GM12878 (cell line): ENCODE results near the gene OR4D2. TPM values are rescaled to one million over a fixed set of nuclear protein-coding genes. Genes with fewer than 3 reads are reported as not detected.

Source experiments
- ATAC-seq: fragments of 200-7000 bp; cut with Tn5 transposase; 3 replicates; pipeline ENCODE4 v1.9.1; 2020; ENCODE audit warnings: mild to moderate bottlenecking, moderate library complexity
- BruUV-seq: library from RNA; stranded (reverse); fragments of 400-500 nt; replicated peaks from 2 replicates; lab custom pipeline; 2021; lab: Mats Ljungman, UMichigan
- CTCF ChIA-PET: fragments of 300-600 bp; sonication (Branson Sonifier 250); formaldehyde crosslinking; extraction: SDS; loops from one replicate; lab custom pipeline; 2021; ENCODE audit warnings: inconsistent platforms; lab: Yijun Ruan, JAX
- POLR2A ChIA-PET: fragments of 350-600 bp; formaldehyde crosslinking; extraction: SDS; loops from one replicate; lab custom pipeline; 2021; ENCODE audit warnings: inconsistent platforms; lab: Charles Lee
- RAD21 ChIA-PET: fragments of 300-600 bp; sonication (Branson Sonifier 250); formaldehyde crosslinking; loops from one replicate; lab custom pipeline; 2023; ENCODE audit warnings: antibody characterized with exemption; ENCODE audit not compliant: unreplicated experiment; lab: Charles Lee
- SMC1A ChIA-PET: fragments of 300-600 bp; sonication (Branson Sonifier 250); formaldehyde crosslinking; loops from one replicate; lab custom pipeline; 2023; ENCODE audit not compliant: unreplicated experiment, uncharacterized antibody; lab: Charles Lee
- DNase-seq: peaks from one replicate; pipeline ENCODE4 v3.0.0-alpha.2; 2011; ENCODE audit warnings: low read depth, low spot score
- FAIRE-seq: peaks from 3 replicates; lab custom pipeline; 2011; peaks lifted over from hg19 to GRCh38; lab: Jason Lieb, UNC
- H2AFZ ChIP-seq: 2 replicates; pipeline ENCODE4 v1.6.0; 2011; ENCODE audit warnings: low read depth, low read length, control low read depth; ENCODE audit not compliant: control insufficient read depth
- H3K27ac ChIP-seq: 2 replicates; pipeline ENCODE4 v1.5.1; 2011; ENCODE audit warnings: control low read depth; ENCODE audit not compliant: control insufficient read depth, insufficient read depth
- H3K27me3 ChIP-seq, 2 experiments: replicated peaks in 1 of 2; 2 replicates each; pipeline versions ENCODE4 v1.6.0 to v1.6.1; 2011; ENCODE audit warnings: low read length in 1 of 2; ENCODE audit not compliant: control insufficient read depth in 2 of 2, insufficient read depth in 2 of 2
- H3K36me3 ChIP-seq, 2 experiments: 2 replicates each; pipeline ENCODE4 v1.5.1; 2011; ENCODE audit warnings: low read length in 1 of 2; ENCODE audit not compliant: control insufficient read depth in 2 of 2, insufficient read depth in 2 of 2
- H3K4me1 ChIP-seq: 2 replicates; pipeline ENCODE4 v1.6.1; 2011; ENCODE audit warnings: mild to moderate bottlenecking, low read length, moderate library complexity, mixed read lengths; ENCODE audit not compliant: control insufficient read depth, insufficient read depth
- H3K4me2 ChIP-seq: 2 replicates; pipeline ENCODE4 v1.6.0; 2011; ENCODE audit warnings: control low read depth; ENCODE audit not compliant: control insufficient read depth, insufficient read depth
- H3K4me3 ChIP-seq: fragments of 200-600 bp; sonication (generic); 2 replicates; pipeline ENCODE4 v1.5.1; 2016
- H3K79me2 ChIP-seq: 2 replicates; pipeline ENCODE4 v1.6.0; 2011; ENCODE audit warnings: low read length; ENCODE audit not compliant: control insufficient read depth, insufficient read depth
- H3K9ac ChIP-seq: 2 replicates; pipeline ENCODE4 v1.8.0; 2011; ENCODE audit warnings: low read length, control low read depth, mixed read lengths; ENCODE audit not compliant: control insufficient read depth, insufficient read depth
- H3K9me3 ChIP-seq: replicated peaks from 3 replicates; pipeline ENCODE4 v1.5.1; 2011; ENCODE audit warnings: mild to moderate bottlenecking, low read length; ENCODE audit not compliant: control insufficient read depth, insufficient read depth
- H4K20me1 ChIP-seq: 2 replicates; pipeline ENCODE4 v1.6.0; 2011; ENCODE audit not compliant: control insufficient read depth, insufficient read depth
- CHD2 ChIP-seq: IDR thresholded peaks from 2 replicates; pipeline ENCODE4 v1.6.1; 2011; ENCODE audit warnings: low read depth, low read length, improper control_type of control experiment, borderline replicate concordance
- KAT2A ChIP-seq: conservative IDR thresholded peaks from 2 replicates; pipeline ENCODE4 v1.6.1; 2011; ENCODE audit warnings: low read depth, low read length; ENCODE audit not compliant: control insufficient read depth
- LARP7 ChIP-seq: fragments of 450-650 bp; IDR thresholded peaks from 2 replicates; pipeline ENCODE4 v1.6.1; 2017; ENCODE audit warnings: mild to moderate bottlenecking
- NR2F1 ChIP-seq: fragments of 450-650 bp; conservative IDR thresholded peaks from 2 replicates; pipeline ENCODE4 v1.6.1; 2017; ENCODE audit warnings: mild to moderate bottlenecking
- PML ChIP-seq: IDR thresholded peaks from 2 replicates; pipeline ENCODE4 v1.6.1; 2012; ENCODE audit warnings: low read length, inconsistent platforms
- RFX5 ChIP-seq: IDR thresholded peaks from 2 replicates; pipeline ENCODE4 v1.6.1; 2011; ENCODE audit warnings: low read depth, low read length, improper control_type of control experiment
- ZNF217 ChIP-seq: fragments of 450-650 bp; IDR thresholded peaks from 2 replicates; pipeline ENCODE4 v1.6.1; 2017; ENCODE audit warnings: antibody characterized with exemption, mild to moderate bottlenecking
- ZNF24 ChIP-seq: fragments of 450-650 bp; IDR thresholded peaks from 2 replicates; pipeline ENCODE4 v1.6.1; 2017; ENCODE audit warnings: antibody characterized with exemption, mild to moderate bottlenecking
- WGBS: methylation state at CpG from one replicate; pipeline ENCODE4 v1.1.6; 2016; ENCODE audit warnings: low lambda C conversion rate; ENCODE audit not compliant: insufficient replicate concordance, insufficient coverage; ENCODE audit errors: missing lambda C conversion rate; 5-methylcytosine and 5-hydroxymethylcytosine counted together
- in situ Hi-C: fragments of 300-500 bp; cut with MboI; formaldehyde crosslinking; loops from 9 replicates; pipeline ENCODE4 v1.14.3; 2018; ENCODE audit warnings: mixed read lengths
- intact Hi-C: fragments of 100-400 bp; cut with micrococcal nuclease; formaldehyde crosslinking; loops from one replicate; pipeline ENCODE4 v1.14.2; 2022; ENCODE audit not compliant: unreplicated experiment
- polyA plus RNA-seq, 11 experiments: library from polyadenylated mRNA; depleted of rRNA in 4 of 11; unstranded in 6 of 11; stranded (reverse) in 5 of 11; fragments of >200 nt; fragmentation: Nextera tagmentation in 4 of 11; fragmentation: Illumina TruSeq in 1 of 11; extraction: Ambion mirVana in 4 of 11; extraction: Trizol in 1 of 11; gene quantifications; 1 replicate in 1 of 11; 2 replicates in 10 of 11; pipeline versions ENCODE4 v1.2.1 to v1.2.3, GENCODE V29; 2011 to 2016; ENCODE audit warnings: inconsistent platforms in 2 of 11, missing spikeins in 2 of 11, low read depth in 1 of 11
- total RNA-seq, 4 experiments: library from RNA; depleted of rRNA in 3 of 4; stranded (reverse); fragments of >200 nt in 3 of 4; fragmentation: Illumina TruSeq in 1 of 4; extraction: Trizol in 1 of 4; gene quantifications; 2 replicates each; pipeline versions ENCODE4 v1.2.1 to v1.2.3, GENCODE V29; 2013 to 2021
- TF ChIP-seq, protein P1 (sequence below): IDR thresholded peaks from 2 replicates; pipeline ENCODE4 v1.6.1; 2012; ENCODE audit warnings: low read depth, low read length, improper control_type of control experiment
- TF ChIP-seq, protein P2 (sequence below): fragments of 450-650 bp; conservative IDR thresholded peaks from 2 replicates; pipeline ENCODE4 v1.6.1; 2017; ENCODE audit warnings: mild to moderate bottlenecking, moderate library complexity
- TF ChIP-seq, protein P3 (sequence below), 3 experiments: IDR thresholded peaks in 2 of 3; conservative IDR thresholded peaks in 1 of 3; 2 replicates each; pipeline ENCODE4 v1.5.1; 2011; ENCODE audit warnings: low read depth in 3 of 3, low read length in 3 of 3, mild to moderate bottlenecking in 3 of 3, control low read depth in 2 of 3, moderate library complexity in 2 of 3, inconsistent platforms in 1 of 3, mixed read lengths in 1 of 3; ENCODE audit not compliant: control insufficient read depth in 2 of 3, insufficient read depth in 1 of 3; ENCODE audit errors: extremely low read depth in 1 of 3

OR4D2 gene
- total and polyA plus RNA-seq, 10 of the 15 experiments (the other 5 are each of a cell fraction or from before 2014, with no cell fraction given) = 0.04 TPM; not detected in 9

DNA sequence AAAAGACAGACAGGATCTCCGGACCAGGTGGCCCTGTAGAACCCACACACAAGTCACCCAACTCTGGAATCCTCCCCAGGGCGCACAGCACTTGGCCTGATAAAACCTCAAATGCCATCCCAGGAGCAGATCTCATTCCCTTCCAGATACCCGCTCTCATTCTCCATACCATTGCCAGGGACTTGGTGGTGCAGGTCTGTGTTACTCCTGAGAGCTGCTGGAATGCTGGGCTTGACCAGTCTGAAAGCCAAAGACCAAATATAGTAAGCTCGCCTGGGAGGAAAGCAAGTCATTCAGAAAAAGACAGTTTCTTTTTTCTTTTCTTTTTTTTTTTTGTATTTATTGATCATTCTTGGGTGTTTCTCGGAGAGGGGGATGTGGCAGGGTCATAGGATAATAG is 41.6 kb downstream of the OR4D2 start (continued):
- TF ChIP-seq, protein P1, sequence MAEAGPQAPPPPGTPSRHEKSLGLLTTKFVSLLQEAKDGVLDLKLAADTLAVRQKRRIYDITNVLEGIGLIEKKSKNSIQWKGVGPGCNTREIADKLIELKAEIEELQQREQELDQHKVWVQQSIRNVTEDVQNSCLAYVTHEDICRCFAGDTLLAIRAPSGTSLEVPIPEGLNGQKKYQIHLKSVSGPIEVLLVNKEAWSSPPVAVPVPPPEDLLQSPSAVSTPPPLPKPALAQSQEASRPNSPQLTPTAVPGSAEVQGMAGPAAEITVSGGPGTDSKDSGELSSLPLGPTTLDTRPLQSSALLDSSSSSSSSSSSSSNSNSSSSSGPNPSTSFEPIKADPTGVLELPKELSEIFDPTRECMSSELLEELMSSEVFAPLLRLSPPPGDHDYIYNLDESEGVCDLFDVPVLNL = no peak
- TF ChIP-seq CHD2 = no peak
- no peak for TF ChIP-seq KAT2A
- TF ChIP-seq LARP7 = no peak
- TF ChIP-seq ZNF217 = no peak
- TF ChIP-seq NR2F1 = no peak
- TF ChIP-seq ZNF24 = no peak

DNA sequence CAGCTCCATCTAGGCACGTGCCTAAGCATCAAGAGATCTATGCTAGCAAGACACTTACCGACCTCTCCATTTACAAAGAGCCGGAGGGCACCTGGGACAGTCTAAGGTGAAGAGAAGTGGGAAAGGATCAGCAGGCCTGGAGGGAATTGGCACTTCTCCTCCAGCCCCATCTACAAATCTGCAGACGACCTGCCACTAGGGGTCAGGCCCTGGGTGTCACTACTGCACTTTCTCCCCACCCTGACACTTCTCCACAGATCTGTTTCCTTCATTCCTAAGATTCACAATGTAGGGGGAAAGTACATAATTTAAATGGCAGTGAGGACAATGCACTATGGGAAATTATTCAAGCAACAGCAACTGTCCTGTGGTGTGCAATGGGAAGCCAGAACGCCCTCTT is 44.1 kb downstream of the OR4D2 start:
- ATAC-seq (no peak), FAIRE-seq (no peak), DNase-seq (no peak)
- intact Hi-C loops (no loop called here), in situ Hi-C loops (no loop called here)
- Histone ChIP-seq H3K9ac (no peak overlapping the region), H3K9me3 (no peaks in the 10 kb centered on the region), H3K4me3 (no peak overlapping the region), H3K79me2 (no peaks in the 10 kb centered on the region), H3K4me1 (no peaks in the 10 kb centered on the region), H3K27me3 (no peaks in the 10 kb centered on the region), H3K27ac (no peak overlapping the region), H3K4me2 (no peak overlapping the region), H2AFZ (no peak overlapping the region), H3K36me3 (peaks cover 0 to 9% of the 10 kb centered on the region in 2 experiments; a peak in 3 of 4 replicates), H4K20me1 (no peaks in the 10 kb centered on the region)
- ChIA-PET POLR2A (no interaction called here), CTCF (interaction anchor here (0.7 to 4.4 kb wide), 6 partner anchors 8 to 237 kb away, joined by 3 to 29 read pairs (median 4); partner anchors contain the start of gene MKS1), SMC1A (interaction anchor here (0.7 kb wide), 1 partner anchor 26 kb away, joined by 4 read pairs; no protein-coding TSS in a partner anchor), RAD21 (interaction anchor here (1.0 kb wide), 1 partner anchor 39 kb away, joined by 5 read pairs; no protein-coding TSS in a partner anchor)
- WGBS = 90% methylated on average over 5 of the region's 5 CpGs
- TF ChIP-seq, protein P2, sequence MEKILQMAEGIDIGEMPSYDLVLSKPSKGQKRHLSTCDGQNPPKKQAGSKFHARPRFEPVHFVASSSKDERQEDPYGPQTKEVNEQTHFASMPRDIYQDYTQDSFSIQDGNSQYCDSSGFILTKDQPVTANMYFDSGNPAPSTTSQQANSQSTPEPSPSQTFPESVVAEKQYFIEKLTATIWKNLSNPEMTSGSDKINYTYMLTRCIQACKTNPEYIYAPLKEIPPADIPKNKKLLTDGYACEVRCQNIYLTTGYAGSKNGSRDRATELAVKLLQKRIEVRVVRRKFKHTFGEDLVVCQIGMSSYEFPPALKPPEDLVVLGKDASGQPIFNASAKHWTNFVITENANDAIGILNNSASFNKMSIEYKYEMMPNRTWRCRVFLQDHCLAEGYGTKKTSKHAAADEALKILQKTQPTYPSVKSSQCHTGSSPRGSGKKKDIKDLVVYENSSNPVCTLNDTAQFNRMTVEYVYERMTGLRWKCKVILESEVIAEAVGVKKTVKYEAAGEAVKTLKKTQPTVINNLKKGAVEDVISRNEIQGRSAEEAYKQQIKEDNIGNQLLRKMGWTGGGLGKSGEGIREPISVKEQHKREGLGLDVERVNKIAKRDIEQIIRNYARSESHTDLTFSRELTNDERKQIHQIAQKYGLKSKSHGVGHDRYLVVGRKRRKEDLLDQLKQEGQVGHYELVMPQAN = no peak
- TF ChIP-seq, protein P3, sequence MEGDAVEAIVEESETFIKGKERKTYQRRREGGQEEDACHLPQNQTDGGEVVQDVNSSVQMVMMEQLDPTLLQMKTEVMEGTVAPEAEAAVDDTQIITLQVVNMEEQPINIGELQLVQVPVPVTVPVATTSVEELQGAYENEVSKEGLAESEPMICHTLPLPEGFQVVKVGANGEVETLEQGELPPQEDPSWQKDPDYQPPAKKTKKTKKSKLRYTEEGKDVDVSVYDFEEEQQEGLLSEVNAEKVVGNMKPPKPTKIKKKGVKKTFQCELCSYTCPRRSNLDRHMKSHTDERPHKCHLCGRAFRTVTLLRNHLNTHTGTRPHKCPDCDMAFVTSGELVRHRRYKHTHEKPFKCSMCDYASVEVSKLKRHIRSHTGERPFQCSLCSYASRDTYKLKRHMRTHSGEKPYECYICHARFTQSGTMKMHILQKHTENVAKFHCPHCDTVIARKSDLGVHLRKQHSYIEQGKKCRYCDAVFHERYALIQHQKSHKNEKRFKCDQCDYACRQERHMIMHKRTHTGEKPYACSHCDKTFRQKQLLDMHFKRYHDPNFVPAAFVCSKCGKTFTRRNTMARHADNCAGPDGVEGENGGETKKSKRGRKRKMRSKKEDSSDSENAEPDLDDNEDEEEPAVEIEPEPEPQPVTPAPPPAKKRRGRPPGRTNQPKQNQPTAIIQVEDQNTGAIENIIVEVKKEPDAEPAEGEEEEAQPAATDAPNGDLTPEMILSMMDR (IDR thresholded peaks at IDR 0.05 in 2 of 3, conservative IDR thresholded peaks at IDR 0.05 in 1 of 3; ENCODE audit: control insufficient read depth in 2 of 3, extremely low read depth in 1 of 3, insufficient read depth in 1 of 3, low read depth in 3 of 3, low read length in 3 of 3) = peak; percentile 28 to 45 (median 44); a peak in 4 of 6 replicates
- TF ChIP-seq RFX5 (no peak), PML (no peak)
- no TSS peak for BruUV-seq
